Astrocyte of the spinal cord (primary cell): ENCODE measurements around the gene TBC1D13.
"Not testable (repeated sequence)": the region's sequence is repeated elsewhere in the genome, so short reads cannot be mapped to it uniquely, and the experiment has no call there.

ENCODE experiments used
- DNase-seq: peaks from one replicate; pipeline ENCODE4 v3.0.0; 2011; ENCODE audit warnings: low read depth, low spot score
- H3K4me3 ChIP-seq: 2 replicates; pipeline ENCODE4 v1.5.1; 2011; ENCODE audit warnings: low read depth, mild to moderate bottlenecking, low read length, moderate library complexity
- CTCF ChIP-seq: IDR thresholded peaks from 2 replicates; pipeline ENCODE4 v1.5.1; 2012; ENCODE audit warnings: low read depth, mild to moderate bottlenecking, low read length, inconsistent platforms
- in situ Hi-C: cut with HindIII; loops from 2 replicates; pipeline ENCODE4 v1.10.0; 2017; ENCODE audit warnings: low sequenced_read_pairs

TBC1D13 gene

GRCh38 chr9:128835246-128836210 is 48.5 kb downstream of the TBC1D13 start:
- TF ChIP-seq CTCF: no peak
- H3K4me3 ChIP-seq: no peak overlapping the region
- in situ Hi-C loops: no loop called here
- DNase-seq: no peak

- no peak for DNase-seq
- H3K4me3 ChIP-seq: no peak overlapping the region
- no peak for TF ChIP-seq CTCF
- in situ Hi-C loops: no loop called here
Observed at GRCh38 chr9:128836509-128837145, 49.6 kb downstream of the TBC1D13 start.

GRCh38 chr9:128838338-128838737 is 51.3 kb downstream of the TBC1D13 start:
- in situ Hi-C loops: no loop called here
- TF ChIP-seq CTCF: no peak
- DNase-seq: no peak
- H3K4me3 ChIP-seq: no peak overlapping the region

- in situ Hi-C loops: no loop called here
- TF ChIP-seq CTCF: no peak
Observed at GRCh38 chr9:128840524-128840923, 53.5 kb downstream of the TBC1D13 start.

GRCh38 chr9:128841694-128842492 is 54.8 kb downstream of the TBC1D13 start:
- no peak overlapping the region for H3K4me3 ChIP-seq
- in situ Hi-C loops: no loop called here
- no peak for DNase-seq
- no peak for TF ChIP-seq CTCF

More at GRCh38 chr9:128840524-128840923, 53.5 kb downstream of the TBC1D13 start:
- DNase-seq: no peak
- H3K4me3 ChIP-seq: no peak overlapping the region

GRCh38 chr9:128843171-128843570 is 56.1 kb downstream of the TBC1D13 start:
- in situ Hi-C loops, DNase-seq, H3K4me3 ChIP-seq: not testable (repeated sequence)
